Sigmoid colon (tissue), 4 donors: ENCODE results near the gene PRMT5.
A peak's percentile ranks its signal among the peaks of the same experiment; 100 is the strongest.

Experiments
- CTCF ChIP-seq, 4 experiments: fragments of 450-650 bp in 3 of 4; fragments of 200-600 bp in 1 of 4; IDR thresholded peaks; one replicate each; pipeline ENCODE4 v1.5.1; 2016 to 2019; ENCODE audit warnings: antibody characterized with exemption in 4 of 4, mild to moderate bottlenecking in 3 of 4, moderate library complexity in 2 of 4
- POLR2A ChIP-seq, 2 donors: fragments of 450-650 bp; IDR thresholded peaks; one replicate each; pipeline ENCODE4 v1.6.1; 2016; ENCODE audit warnings: antibody characterized with exemption in 2 of 2, mild to moderate bottlenecking in 2 of 2, moderate library complexity in 2 of 2
- POLR2AphosphoS5 ChIP-seq, 4 donors: sonication (generic); formaldehyde crosslinking; IDR thresholded peaks; one replicate each; pipeline ENCODE4 v1.6.1; 2017; ENCODE audit warnings: antibody characterized with exemption in 4 of 4

GRCh38 chr14:22882529-22883172, 46.5 kb downstream of the PRMT5 start:
- no peak for TF ChIP-seq CTCF (IDR thresholded peaks at IDR 0.05)
- TF ChIP-seq POLR2A (IDR thresholded peaks at IDR 0.05): no peak
- peak in 2 of 4 donors; percentile 11 to 33 for TF ChIP-seq POLR2AphosphoS5 (IDR thresholded peaks at IDR 0.05)
